Heart right ventricle (tissue), 16 donors: ENCODE data around the gene ADAMTS5. TPM values are rescaled to one million over a fixed set of nuclear protein-coding genes. Genes with fewer than 3 reads are reported as not detected.

Experiments
- ATAC-seq, 8 donors: fragments of 200-7000 bp; cut with Tn5 transposase; one replicate each; pipeline ENCODE4 v1.9.1; 2020; ENCODE audit warnings: mild to moderate bottlenecking in 8 of 8, moderate library complexity in 8 of 8, moderate number of reproducible peaks in 1 of 8
- DNase-seq, 2 donors: peaks; one replicate each; pipeline ENCODE4 v3.0.0-alpha.2; 2020
- H3K27ac ChIP-seq, 10 donors: fragments of 200-600 bp; sonication (generic) in 2 of 10; one replicate each; pipeline versions ENCODE4 v1.5.0 to v1.8.0; 2020 to 2022; ENCODE audit warnings: mild to moderate bottlenecking in 3 of 10
- H3K27me3 ChIP-seq, 7 donors: fragments of 200-600 bp; one replicate each; pipeline ENCODE4 v1.8.0; 2021 to 2022; ENCODE audit warnings: mild to moderate bottlenecking in 2 of 7
- H3K36me3 ChIP-seq, 9 donors: fragments of 200-600 bp; sonication (generic) in 1 of 9; one replicate each; pipeline versions ENCODE4 v1.5.0 to v1.8.0; 2020 to 2022; ENCODE audit warnings: mild to moderate bottlenecking in 2 of 9
- H3K4me1 ChIP-seq, 9 donors: fragments of 200-600 bp; sonication (generic) in 1 of 9; one replicate each; pipeline versions ENCODE4 v1.5.0 to v1.8.0; 2020 to 2022; ENCODE audit warnings: mild to moderate bottlenecking in 4 of 9
- H3K4me3 ChIP-seq, 10 donors: fragments of 200-600 bp; sonication (generic) in 2 of 10; one replicate each; pipeline versions ENCODE4 v1.5.0 to v1.8.0; 2020 to 2022; ENCODE audit warnings: mild to moderate bottlenecking in 7 of 10, moderate library complexity in 2 of 10
- H3K9me3 ChIP-seq, 11 donors: fragments of 200-600 bp in 10 of 11; sonication (generic) in 2 of 11; one replicate each; pipeline versions ENCODE4 v1.5.0 to v1.8.0; 2013 to 2022; ENCODE audit warnings: mild to moderate bottlenecking in 2 of 11, control low read depth in 1 of 11, moderate library complexity in 1 of 11
- CTCF ChIP-seq, 9 donors: fragments of 200-600 bp; sonication (generic) in 2 of 9; IDR thresholded peaks; one replicate each; pipeline versions ENCODE4 v1.5.0 to v1.8.0; 2021 to 2022; ENCODE audit warnings: antibody characterized with exemption in 9 of 9, mild to moderate bottlenecking in 5 of 9, moderate library complexity in 1 of 9
- WGBS, 2 donors: extraction: QIAGEN DNeasy Blood & Tissue Kit; methylation state at CpG; one replicate each; pipeline ENCODE4 v1.1.7; 2013; ENCODE audit warnings: inconsistent platforms in 1 of 2; 5-methylcytosine and 5-hydroxymethylcytosine counted together
- intact Hi-C, 10 donors: fragments of 100-400 bp; cut with DNase I; formaldehyde crosslinking; loops; one replicate each; pipeline versions ENCODE4 v1.11.1 to v1.14.2; 2022
- polyA plus RNA-seq, 2 donors: library from polyadenylated mRNA; stranded (reverse); fragments of 200-250 nt; gene quantifications; one replicate each; pipeline ENCODE4 v1.2.3, GENCODE V29; 2013
- total RNA-seq, 10 donors: library from RNA; stranded (reverse); fragmentation: NEBNext Ultra II Directional in 3 of 10; extraction: Animal tissue kit (Norgen Biotek cat#: 25700) in 3 of 10; gene quantifications; one replicate each; pipeline versions ENCODE4 v1.2.1 to v1.2.4, GENCODE V29; 2021 to 2023
- donor health status: Arrhythmogenic right ventricular cardiomyopathy.
- donor health status: ischemic (EF 13 %, LVEDD 7.1; RV severe dilation, severe dysfunction).
- donor health status: healthy with polysubstance abuse.
- donor health status: DM: no; HTN: yes; CAD: no.
- donor health status: DM: no; HTN: no; CAD: no.
- donor health status: ischemic (EF 25% LVEDD 6.9; RV normal size, moderate dysfunction).
- donor health status: ischemic (EF 25% LVEDD 5.7; RV mildly dilated, moderate dysfunction).
- donor health status: healthy.
- donor health status: DM: yes; HTN: yes; CAD: no.
- donor health status: Ischemic cardiomyopathy.
- donor health status: ischemic (EF 35%, LVEDD 5.7; RV mildly dilated, moderate dysfunction).
- donor health status: nonischemic (EF 11% LVEDD 7.7; RV severe dilation, severe dysfunction).
- donor health status: DM: yes; HTN: yes; CAD: no.
- donor health status: PGD.
- donor health status: ischemic (EF 29% LVEDD 5.4; RV normal size, mild dysfunction).
- donor health status: nonischemic (EF 23%, LVEDD 6.1; RV moderate dilation, normal function).

Gene ADAMTS5
- total and polyA plus RNA-seq, 12 donors = 1.6 to 7.1 (median 2.9) TPM

DNA sequence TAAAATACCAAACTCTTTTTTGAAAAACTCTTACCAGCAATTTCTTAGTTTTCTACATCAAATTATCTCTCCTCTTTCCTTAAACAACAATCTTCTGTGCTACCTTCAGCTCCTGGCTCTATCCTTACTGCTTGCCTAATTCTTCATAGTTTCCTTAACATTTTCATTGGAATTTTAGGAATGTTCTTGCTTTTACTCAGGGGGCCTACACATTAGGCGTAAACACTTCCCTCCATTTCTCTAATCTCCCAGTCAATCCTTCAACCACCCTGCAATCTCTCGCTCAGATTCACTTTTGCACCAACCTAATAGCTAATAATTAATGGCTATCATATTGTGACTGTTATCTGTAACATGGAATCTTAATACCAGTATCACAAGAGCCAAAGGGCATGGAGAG lies 50.1 kb downstream of the ADAMTS5 start:
- DNase-seq (no peak), ATAC-seq (no peak)
- H3K4me1 ChIP-seq = no peaks in the 10 kb centered on the region
- no peak overlapping the region for H3K4me3 ChIP-seq
- H3K27me3 ChIP-seq = no peaks in the 10 kb centered on the region
- no peak for TF ChIP-seq CTCF (IDR thresholded peaks at IDR 0.05)
- peaks cover 0 to 19% (median 9%) of the 10 kb centered on the region in 11 donors for H3K9me3 ChIP-seq
- intact Hi-C loops = no loop called here
- H3K36me3 ChIP-seq = no peaks in the 10 kb centered on the region
- 82 to 94% methylated on average over 2 of the region's 2 CpGs for WGBS, 2 donors
- no peak overlapping the region for H3K27ac ChIP-seq

DNA sequence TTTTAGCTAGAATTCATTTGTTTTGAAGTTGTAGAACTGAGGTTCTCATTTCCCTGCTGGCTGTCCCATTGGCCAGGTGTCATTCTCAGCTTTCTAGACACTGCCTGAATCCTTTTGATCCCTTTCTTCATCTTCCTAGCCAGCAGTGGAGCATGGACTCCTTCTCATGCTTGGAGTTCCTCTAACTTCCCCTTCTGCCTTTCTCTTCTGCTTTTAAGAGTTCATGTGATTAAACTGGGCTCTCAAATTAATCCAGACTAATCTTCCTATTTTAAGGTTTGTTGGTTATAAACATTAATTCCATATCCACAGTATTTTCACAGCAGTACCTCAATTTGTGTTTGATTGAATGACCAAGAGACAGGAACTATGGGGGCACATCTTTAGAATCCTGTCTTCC lies 52.3 kb downstream of the ADAMTS5 start:
- ATAC-seq (no peak), DNase-seq (no peak)
- intact Hi-C loops = no loop called here
- H3K36me3 ChIP-seq = no peaks in the 10 kb centered on the region
- H3K27me3 ChIP-seq = no peaks in the 10 kb centered on the region
- H3K4me3 ChIP-seq = no peak overlapping the region
- TF ChIP-seq CTCF (IDR thresholded peaks at IDR 0.05) = no peak
- no peaks in the 10 kb centered on the region for H3K4me1 ChIP-seq
- no peak overlapping the region for H3K27ac ChIP-seq
- peaks cover 0 to 19% (median 9%) of the 10 kb centered on the region in 11 donors for H3K9me3 ChIP-seq

DNA sequence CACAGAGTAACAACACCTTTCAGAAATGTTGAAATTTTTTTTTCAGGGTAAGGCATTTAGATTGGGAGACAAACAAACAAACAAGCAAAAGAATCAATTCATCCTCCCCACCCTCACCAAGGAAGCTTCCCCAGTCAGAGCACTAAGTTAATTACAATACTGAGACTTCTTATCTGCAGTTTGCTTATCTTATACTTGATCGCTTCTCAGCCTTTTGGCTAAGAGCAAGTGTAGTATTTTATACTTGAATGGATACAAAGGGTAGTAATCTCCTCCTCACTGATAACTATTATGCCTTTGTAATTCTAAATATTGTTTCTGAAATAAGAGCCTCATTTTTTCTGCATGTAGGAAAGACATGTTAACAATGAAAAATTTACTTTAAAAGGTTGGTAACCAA lies 54.4 kb downstream of the ADAMTS5 start:
- Histone ChIP-seq H3K27me3 (no peaks in the 10 kb centered on the region), H3K27ac (no peak overlapping the region), H3K9me3 (peaks cover 0 to 19% (median 9%) of the 10 kb centered on the region in 11 donors), H3K36me3 (no peaks in the 10 kb centered on the region), H3K4me1 (no peaks in the 10 kb centered on the region), H3K4me3 (no peak overlapping the region)
- no peak for TF ChIP-seq CTCF (IDR thresholded peaks at IDR 0.05)
- DNase-seq (no peak), ATAC-seq (no peak)
- intact Hi-C loops = no loop called here
- 90 to 95% methylated on average over 1 of the region's 1 CpG for WGBS, 2 donors

DNA sequence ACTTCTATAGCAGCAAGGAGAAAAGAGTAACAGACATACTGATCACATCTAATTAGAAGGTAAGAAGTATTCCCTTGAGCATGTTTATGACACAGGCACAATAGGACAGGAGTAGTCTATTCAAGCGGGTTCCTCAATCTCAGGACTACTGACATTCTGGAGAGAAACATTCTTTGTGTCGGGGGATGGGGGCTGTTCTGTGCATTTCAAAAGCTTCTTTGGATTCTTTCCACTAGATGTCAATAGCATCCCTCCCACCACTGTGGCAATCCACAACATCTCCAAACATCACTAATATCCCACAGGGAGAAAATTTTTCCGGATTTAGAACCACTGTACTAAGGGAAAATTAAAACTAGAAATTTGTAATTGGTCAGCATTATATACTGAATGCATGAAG lies 56.9 kb downstream of the ADAMTS5 start:
- H3K9me3 ChIP-seq = peaks cover 0 to 19% (median 9%) of the 10 kb centered on the region in 11 donors
- ATAC-seq = no peak
- WGBS, 2 donors = 62 to 66% methylated on average over 3 of the region's 3 CpGs
- H3K27me3 ChIP-seq = no peaks in the 10 kb centered on the region
- no peak overlapping the region for H3K27ac ChIP-seq
- intact Hi-C loops = no loop called here
- H3K36me3 ChIP-seq = no peaks in the 10 kb centered on the region
- peak in 4 of 9 donors; percentile 10 to 39 (median 18) for TF ChIP-seq CTCF (IDR thresholded peaks at IDR 0.05)
- H3K4me1 ChIP-seq = no peaks in the 10 kb centered on the region
- peak in 1 of 2 donors; percentile 7 for DNase-seq
- no peak overlapping the region for H3K4me3 ChIP-seq
